Activated naive CD4-positive, alpha-beta T cell treated with anti-CD3 and anti-CD28 coated beads for 36 hours (primary cell): Measurements from ENCODE around the gene FABP1. TPM values are rescaled to one million over a fixed set of nuclear protein-coding genes. Genes with fewer than 3 reads are reported as not detected.

Experiments used
- CTCF ChIA-PET: fragments of 350-600 bp; sonication (Branson Sonifier 250); formaldehyde crosslinking; loops from one replicate; lab custom pipeline; 2021; ENCODE audit warnings: antibody characterized with exemption; lab: Charles Lee
- DNase-seq: peaks from one replicate; pipeline ENCODE4 v3.0.0-alpha.2; 2020
- H3K27ac Mint-ChIP-seq: one replicate; pipeline ENCODE4 v1.8.0; 2021; ENCODE audit warnings: mild to moderate bottlenecking, mixed read lengths
- H3K27me3 Mint-ChIP-seq: one replicate; pipeline ENCODE4 v1.8.0; 2021; ENCODE audit warnings: low read depth, mixed read lengths
- H3K36me3 Mint-ChIP-seq: one replicate; pipeline ENCODE4 v1.8.0; 2021; ENCODE audit warnings: low read depth, mixed read lengths
- H3K4me1 Mint-ChIP-seq: one replicate; pipeline ENCODE4 v1.8.0; 2021; ENCODE audit warnings: low read depth, mixed read lengths
- H3K4me3 Mint-ChIP-seq: one replicate; pipeline ENCODE4 v1.8.0; 2021; ENCODE audit warnings: mild to moderate bottlenecking, moderate library complexity, mixed read lengths
- H3K9me3 Mint-ChIP-seq: one replicate; pipeline ENCODE4 v1.8.0; 2021; ENCODE audit warnings: mixed read lengths
- intact Hi-C: fragments of 100-400 bp; cut with micrococcal nuclease; formaldehyde crosslinking; loops from one replicate; pipeline ENCODE4 v1.15.1; 2023
- total RNA-seq, 2 experiments: library from RNA; stranded (reverse); gene quantifications; one replicate each; pipeline ENCODE4 v1.2.3, GENCODE V29; 2021

FABP1 gene
- total RNA-seq: not detected

DNA sequence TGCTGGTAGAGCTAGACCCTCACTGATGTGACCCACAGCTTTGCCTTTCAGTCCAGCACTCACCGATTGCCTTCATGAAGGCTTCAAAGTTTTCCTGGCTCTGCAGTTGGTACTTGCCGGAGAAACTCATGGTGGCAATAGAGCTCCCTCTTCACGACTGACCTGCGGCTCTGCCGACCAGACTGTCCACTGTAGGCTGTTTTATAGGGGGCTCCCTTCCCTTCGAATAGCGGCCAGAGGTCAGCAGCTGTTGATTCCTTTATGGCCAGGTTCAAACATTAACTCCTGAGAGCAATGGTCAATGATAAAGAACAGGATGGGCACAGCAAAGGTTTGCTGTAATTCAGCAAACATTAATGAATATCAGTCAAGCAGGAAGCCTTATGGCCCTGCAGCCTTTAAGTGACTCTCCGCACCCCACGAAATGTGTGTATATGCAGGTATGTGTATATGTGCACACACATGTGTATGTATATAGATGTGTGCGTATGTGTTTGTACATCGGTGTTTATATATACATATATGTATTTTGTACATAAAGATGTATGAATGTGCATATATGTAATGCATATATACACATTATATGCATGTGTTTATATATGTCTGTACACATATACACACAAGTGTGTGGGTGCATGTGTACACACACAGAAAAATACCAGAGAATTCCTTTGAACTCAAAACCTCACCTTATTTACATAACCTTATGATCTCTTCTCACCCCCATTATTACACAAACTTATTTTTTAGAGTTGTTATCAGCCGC, at the start of gene FABP1:
Gene FABP1, minus strand, starts transcription at position 175 of the 766 bp plus-strand sequence. Its CDS starts 45 bp downstream, at position 130.
- no peaks in the 10 kb centered on the region for H3K9me3 Mint-ChIP-seq
- H3K27ac Mint-ChIP-seq: no peak within 1 kb of the TSS
- intact Hi-C loops: loop anchor here (5.0 kb wide), 1 partner anchor 94 kb away; no protein-coding TSS in a partner anchor
- no peaks in the 10 kb centered on the region for H3K36me3 Mint-ChIP-seq
- H3K4me1 Mint-ChIP-seq: no peaks in the 10 kb centered on the region
- DNase-seq: no peak
- H3K4me3 Mint-ChIP-seq: no peak within 1 kb of the TSS
- CTCF ChIA-PET: no interaction called here
- H3K27me3 Mint-ChIP-seq: no peaks in the 10 kb centered on the region

DNA sequence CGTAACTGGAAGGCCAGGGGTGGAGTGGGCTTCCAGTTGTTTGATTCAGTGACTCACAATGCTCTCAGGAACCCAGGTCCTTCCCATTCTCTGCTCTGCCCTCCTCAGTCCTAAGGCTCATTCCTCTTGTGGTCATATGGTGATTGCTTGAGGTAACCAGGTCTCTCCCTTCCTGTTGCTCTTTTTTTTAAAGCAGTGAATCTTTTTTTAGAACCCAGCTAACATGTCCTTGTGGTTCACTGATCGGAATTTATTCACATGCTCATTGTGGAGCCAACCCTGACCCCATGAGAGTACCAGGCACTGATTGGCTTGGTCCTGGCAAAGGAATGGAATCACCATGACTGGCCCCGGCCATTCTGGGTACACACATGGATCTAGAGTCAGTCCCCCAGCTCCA, 49.7 kb upstream of the FABP1 start:
- H3K27me3 Mint-ChIP-seq: peaks cover 5% of the 10 kb centered on the region

DNA sequence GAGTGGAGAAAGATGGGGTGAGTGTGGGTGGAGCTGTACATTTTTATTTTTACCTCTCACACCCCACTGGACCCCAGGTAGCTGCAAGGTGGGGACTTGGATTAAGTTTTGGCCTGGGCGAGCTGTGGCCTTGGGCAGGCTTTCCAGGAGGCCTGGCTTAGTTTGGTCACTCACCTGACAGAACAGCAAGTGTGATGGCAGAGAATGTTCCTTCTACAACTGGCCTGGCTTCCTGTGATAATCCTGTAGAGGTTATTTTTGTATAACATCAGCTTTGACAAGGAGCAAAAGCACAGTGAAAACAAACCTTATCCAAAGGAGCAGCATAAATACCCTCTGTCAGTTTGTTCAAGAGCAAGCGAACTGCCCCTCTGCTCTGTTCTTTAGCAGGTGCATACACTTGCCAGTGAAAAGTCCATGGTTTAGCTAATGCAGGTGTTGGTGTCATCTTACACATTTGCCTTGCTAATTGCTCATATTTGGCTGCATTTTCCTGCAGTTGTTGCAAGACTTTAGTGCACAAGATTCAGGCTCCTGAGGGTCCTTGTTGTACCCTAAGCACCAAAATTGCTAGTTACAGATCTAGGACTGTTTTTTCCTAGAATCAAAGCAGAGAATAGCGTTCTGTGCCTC, 48.6 kb upstream of the FABP1 start:
- Mint-ChIP-seq H3K9me3 (no peaks in the 10 kb centered on the region), H3K36me3 (no peaks in the 10 kb centered on the region), H3K27ac (no peak overlapping the region), H3K4me1 (peaks cover 2% of the 10 kb centered on the region), H3K27me3 (peaks cover 7% of the 10 kb centered on the region), H3K4me3 (no peak overlapping the region)
- CTCF ChIA-PET: interaction anchor here (2.8 kb wide), 1 partner anchor 116 kb away, joined by 10 read pairs; no protein-coding TSS in a partner anchor
- no peak for DNase-seq
- intact Hi-C loops: no loop called here

More for the DNA sequence above, 49.7 kb upstream of the FABP1 start:
- no peaks in the 10 kb centered on the region for H3K9me3 Mint-ChIP-seq
- H3K27ac Mint-ChIP-seq: no peak overlapping the region
- H3K4me3 Mint-ChIP-seq: no peak overlapping the region
- no peak for DNase-seq
- peaks cover 8% of the 10 kb centered on the region for H3K4me1 Mint-ChIP-seq
- intact Hi-C loops: no loop called here
- no peaks in the 10 kb centered on the region for H3K36me3 Mint-ChIP-seq
- CTCF ChIA-PET: interaction anchor here (1.6 to 2.8 kb wide), 2 partner anchors 15 to 117 kb away, joined by 5 to 10 read pairs; no protein-coding TSS in a partner anchor

DNA sequence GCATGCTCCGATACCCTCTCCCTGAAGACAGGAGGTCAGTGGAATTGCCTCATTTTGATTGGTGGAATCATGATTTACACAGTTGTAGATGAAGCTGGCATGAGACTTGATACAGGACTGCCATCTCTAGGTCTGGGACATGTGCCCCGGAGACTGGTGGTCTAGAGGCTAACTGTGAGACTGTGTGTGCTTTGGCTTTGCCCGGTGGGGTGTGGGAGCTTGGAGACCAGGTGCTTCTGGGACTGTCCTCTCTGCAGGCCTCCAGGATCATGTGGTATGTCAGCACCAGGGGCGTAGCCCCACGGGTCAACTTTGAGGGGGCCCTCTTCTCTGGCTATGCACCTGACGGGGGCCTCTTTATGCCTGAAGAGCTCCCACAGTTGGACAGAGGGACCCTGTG, 45.0 kb upstream of the FABP1 start:
- CTCF ChIA-PET: interaction anchor here (1.9 to 3.4 kb wide), 2 partner anchors 12 to 112 kb away, joined by 8 to 19 read pairs; no protein-coding TSS in a partner anchor
- Mint-ChIP-seq H3K27ac (no peak overlapping the region), H3K36me3 (no peaks in the 10 kb centered on the region), H3K4me3 (no peak overlapping the region), H3K4me1 (peaks cover 2% of the 10 kb centered on the region), H3K27me3 (peaks cover 10% of the 10 kb centered on the region), H3K9me3 (peaks cover 3% of the 10 kb centered on the region)
- intact Hi-C loops: no loop called here
- no peak for DNase-seq

DNA sequence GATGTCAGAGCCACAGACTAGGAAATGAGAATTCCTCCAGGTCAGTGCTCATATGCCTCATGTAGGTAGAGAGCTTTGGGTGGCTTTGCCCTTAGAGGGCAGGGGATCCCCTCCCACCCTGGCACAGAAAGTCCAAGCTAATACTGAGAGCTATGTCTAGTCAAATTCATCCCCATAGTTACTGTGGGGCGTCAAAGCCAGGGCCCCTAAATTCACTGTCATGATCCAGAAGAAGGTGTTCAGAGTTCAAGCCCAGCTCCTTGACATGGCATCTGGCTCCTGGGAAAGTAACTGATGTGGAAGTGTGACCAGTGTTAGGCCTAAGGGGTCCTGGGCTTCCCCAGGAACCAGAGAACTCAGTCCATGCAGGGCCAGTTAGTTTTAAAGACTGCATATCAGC, 44.1 kb upstream of the FABP1 start:
- H3K27me3 Mint-ChIP-seq: peaks cover 8% of the 10 kb centered on the region

DNA sequence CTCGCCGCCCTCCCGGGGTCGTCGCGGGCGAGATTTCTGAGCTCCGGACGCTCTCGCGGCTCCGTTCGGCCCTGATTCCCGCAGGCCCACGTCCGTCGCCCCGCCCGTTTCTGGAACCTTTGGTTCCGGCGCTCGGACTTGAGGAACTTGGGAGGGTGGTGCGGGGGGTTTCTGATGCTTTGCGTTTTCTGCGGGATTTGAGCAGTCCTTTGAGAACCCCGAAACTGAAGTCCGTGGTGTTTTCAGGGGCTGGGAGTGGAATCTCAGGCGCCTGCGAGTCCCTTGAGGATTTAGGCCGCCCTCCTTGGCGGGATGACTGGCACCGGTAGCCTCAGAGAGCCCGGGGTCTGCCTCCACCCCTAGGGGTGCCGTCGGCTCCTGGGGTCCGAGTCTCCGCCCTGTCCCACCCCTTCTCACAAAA, 42.6 kb upstream of the FABP1 start:
- peak overlapping the region; percentile 56 for H3K4me3 Mint-ChIP-seq
- H3K4me1 Mint-ChIP-seq: peaks cover 2% of the 10 kb centered on the region
- H3K27ac Mint-ChIP-seq: no peak overlapping the region
- no peak for DNase-seq
- intact Hi-C loops: no loop called here
- H3K27me3 Mint-ChIP-seq: peaks cover 8% of the 10 kb centered on the region
- H3K9me3 Mint-ChIP-seq: peaks cover 3% of the 10 kb centered on the region
- CTCF ChIA-PET: interaction anchor here (2.0 kb wide), 1 partner anchor 110 kb away, joined by 11 read pairs; no protein-coding TSS in a partner anchor
- no peaks in the 10 kb centered on the region for H3K36me3 Mint-ChIP-seq

More for the DNA sequence above, 44.1 kb upstream of the FABP1 start:
- Mint-ChIP-seq H3K9me3 (peaks cover 3% of the 10 kb centered on the region), H3K4me1 (peaks cover 2% of the 10 kb centered on the region), H3K36me3 (no peaks in the 10 kb centered on the region), H3K27ac (no peak overlapping the region), H3K4me3 (no peak overlapping the region)
- intact Hi-C loops: no loop called here
- DNase-seq: no peak
- CTCF ChIA-PET: interaction anchor here (0.5 to 3.4 kb wide), 3 partner anchors 11 to 111 kb away, joined by 4 to 19 read pairs (median 8); no protein-coding TSS in a partner anchor

DNA sequence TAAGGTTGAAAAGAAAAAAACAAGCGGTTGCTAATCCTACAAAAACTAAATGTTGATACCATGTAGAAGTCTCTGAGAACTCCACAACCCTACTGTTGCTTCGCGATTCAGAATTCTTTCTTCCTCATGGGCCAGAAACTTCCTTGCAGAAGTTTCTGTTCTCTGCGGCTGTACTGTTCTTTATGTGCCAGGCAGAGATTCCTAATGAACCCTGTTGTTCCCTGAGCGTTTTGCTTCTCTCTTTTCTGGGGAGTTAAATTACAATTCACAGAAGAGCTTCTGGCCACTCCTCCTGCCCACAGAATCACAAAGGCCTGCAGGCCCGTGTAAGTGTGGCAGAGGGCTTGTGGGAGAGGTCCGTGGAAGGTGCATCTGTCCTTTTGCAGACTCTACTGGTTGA, 40.5 kb upstream of the FABP1 start:
- Mint-ChIP-seq H3K4me3 (no peak overlapping the region), H3K36me3 (no peaks in the 10 kb centered on the region), H3K9me3 (peaks cover 3% of the 10 kb centered on the region), H3K27ac (no peak overlapping the region), H3K27me3 (peaks cover 5% of the 10 kb centered on the region), H3K4me1 (peaks cover 2% of the 10 kb centered on the region)
- intact Hi-C loops: no loop called here
- DNase-seq: no peak
- CTCF ChIA-PET: interaction anchor here (1.4 to 2.0 kb wide), 2 partner anchors 108 to 109 kb away, joined by 4 to 11 read pairs; no protein-coding TSS in a partner anchor

DNA sequence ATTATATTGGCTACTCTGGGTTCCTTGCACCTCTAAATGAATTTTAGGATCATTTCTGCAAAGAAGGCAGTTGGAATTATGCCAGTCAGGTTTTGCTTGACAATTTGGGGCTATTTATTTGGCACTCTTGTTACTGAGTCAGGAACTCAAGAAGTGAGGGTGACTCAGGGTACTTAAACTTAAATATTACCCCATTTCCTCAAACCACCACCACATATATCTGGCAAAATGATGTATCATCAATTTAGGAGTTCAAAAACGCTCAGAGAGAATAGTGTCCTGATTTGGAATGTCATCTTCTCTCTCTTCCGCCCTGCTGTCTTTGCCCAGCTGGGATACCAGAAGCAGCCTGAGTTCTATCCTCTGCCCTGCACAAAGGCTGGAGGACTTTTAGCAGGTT, 39.9 kb upstream of the FABP1 start:
- H3K36me3 Mint-ChIP-seq: no peaks in the 10 kb centered on the region
- H3K27me3 Mint-ChIP-seq: peaks cover 5% of the 10 kb centered on the region
- intact Hi-C loops: no loop called here
- peaks cover 2% of the 10 kb centered on the region for H3K4me1 Mint-ChIP-seq
- H3K4me3 Mint-ChIP-seq: no peak overlapping the region
- CTCF ChIA-PET: interaction anchor here (1.4 kb wide), 1 partner anchor 108 kb away, joined by 4 read pairs; no protein-coding TSS in a partner anchor
- H3K27ac Mint-ChIP-seq: no peak overlapping the region
- H3K9me3 Mint-ChIP-seq: peaks cover 3% of the 10 kb centered on the region
- no peak for DNase-seq

DNA sequence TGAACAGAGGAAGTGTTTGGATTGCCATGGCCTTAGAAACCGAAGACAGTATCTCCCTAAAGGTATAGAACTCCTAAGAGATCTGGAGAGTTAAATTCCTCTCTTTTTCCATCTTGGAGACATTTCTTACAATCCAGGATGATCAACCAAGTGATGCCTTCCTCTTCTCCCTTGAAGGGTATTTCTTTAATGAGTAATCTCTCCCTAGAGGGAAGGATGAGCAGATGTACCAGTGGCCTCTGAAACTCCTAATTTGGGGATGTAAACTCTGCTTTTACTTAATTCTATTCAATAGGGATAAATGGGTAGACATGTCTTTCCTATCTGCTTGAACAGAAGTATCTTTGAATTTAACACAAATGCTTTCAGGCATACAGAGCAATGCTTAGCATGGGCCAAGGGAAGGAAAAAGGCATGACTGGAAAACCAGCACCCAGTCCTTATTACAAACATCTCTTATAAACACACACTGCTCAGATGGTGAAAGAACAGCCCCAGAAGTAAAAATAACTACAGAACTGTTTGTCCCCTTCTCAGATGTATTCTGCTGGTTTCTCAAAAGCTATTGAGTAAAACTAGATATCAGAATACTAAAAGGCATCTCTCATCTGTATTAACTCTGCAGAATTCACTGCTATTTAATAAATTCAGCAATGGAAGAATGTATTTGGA, 37.6 kb upstream of the FABP1 start:
- no peak for DNase-seq
- intact Hi-C loops: no loop called here
- CTCF ChIA-PET: interaction anchor here (0.6 to 8.9 kb wide), 2 partner anchors 106 to 111 kb away, joined by 3 to 174 read pairs; no protein-coding TSS in a partner anchor

DNA sequence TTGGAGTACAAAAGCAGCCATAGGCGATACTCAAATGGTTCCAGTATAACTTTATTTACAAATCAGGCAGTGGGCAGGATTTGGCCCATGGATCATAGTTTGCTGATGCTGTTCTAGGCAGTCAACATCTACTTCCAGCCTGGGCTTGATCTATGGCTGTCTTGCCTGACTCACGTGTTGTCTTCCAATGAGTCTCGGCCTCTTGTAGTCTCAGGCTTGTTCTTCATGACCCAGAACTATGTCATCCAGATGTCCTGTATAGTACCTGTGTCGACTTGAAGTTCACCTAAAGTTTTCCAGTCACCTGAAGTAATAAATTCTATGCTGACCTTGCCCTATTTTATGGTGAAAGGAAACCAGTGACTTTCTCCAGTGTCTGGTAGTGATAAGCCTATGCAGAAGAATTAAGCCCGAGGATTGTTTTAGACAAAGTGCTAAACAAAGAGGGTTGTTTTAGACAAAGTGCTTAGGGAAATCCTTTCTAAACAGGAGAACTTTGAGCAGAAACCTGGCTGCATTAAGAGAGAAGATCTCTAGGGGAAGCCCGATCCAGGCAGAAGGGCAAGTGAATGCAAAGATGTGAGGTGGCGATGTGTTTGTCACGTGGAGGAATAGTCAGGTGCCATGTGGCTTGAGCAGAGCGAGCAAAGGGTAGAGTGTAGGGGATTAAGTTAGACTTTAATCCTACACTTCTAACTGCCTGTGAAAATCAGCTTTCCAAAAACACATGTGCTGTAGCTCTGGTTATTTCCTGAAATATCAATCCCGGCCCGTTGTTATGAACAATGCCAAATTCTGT, 33.8 kb upstream of the FABP1 start:
- H3K9me3 Mint-ChIP-seq: no peaks in the 10 kb centered on the region
- no peak for DNase-seq
- CTCF ChIA-PET: interaction anchor here (1.2 to 8.9 kb wide), 4 partner anchors 11 to 102 kb away, joined by 3 to 174 read pairs (median 12); no protein-coding TSS in a partner anchor
- H3K27ac Mint-ChIP-seq: no peak overlapping the region
- no peaks in the 10 kb centered on the region for H3K4me1 Mint-ChIP-seq
- H3K4me3 Mint-ChIP-seq: no peak overlapping the region
- no peaks in the 10 kb centered on the region for H3K36me3 Mint-ChIP-seq
- no peaks in the 10 kb centered on the region for H3K27me3 Mint-ChIP-seq
- intact Hi-C loops: loop anchor here (2.0 kb wide), 1 partner anchor 159 kb away; no protein-coding TSS in a partner anchor

More for the DNA sequence above, 37.6 kb upstream of the FABP1 start:
- H3K27me3 Mint-ChIP-seq: no peaks in the 10 kb centered on the region
- H3K27ac Mint-ChIP-seq: no peak overlapping the region
- H3K4me1 Mint-ChIP-seq: no peaks in the 10 kb centered on the region
- peaks cover 3% of the 10 kb centered on the region for H3K9me3 Mint-ChIP-seq
- no peaks in the 10 kb centered on the region for H3K36me3 Mint-ChIP-seq
- no peak overlapping the region for H3K4me3 Mint-ChIP-seq

DNA sequence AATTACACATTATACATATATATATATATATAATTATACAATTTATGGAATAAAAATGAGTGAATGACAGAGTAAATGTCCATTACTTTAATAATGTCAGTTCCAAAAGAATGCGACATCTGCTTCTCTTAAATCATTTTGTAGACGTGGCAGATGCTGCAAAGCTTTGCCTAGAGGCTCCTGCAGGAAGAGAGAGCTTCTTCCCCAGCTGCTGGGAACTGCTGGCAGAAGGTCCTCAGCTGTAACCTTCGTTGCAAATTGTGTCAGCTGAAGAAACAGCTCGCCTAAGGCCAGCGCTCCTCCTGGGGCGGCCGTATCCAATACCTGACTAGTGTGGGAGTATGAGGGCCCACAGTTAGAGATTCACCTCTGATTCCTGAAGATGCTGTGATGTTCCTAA, 32.7 kb upstream of the FABP1 start:
- CTCF ChIA-PET: interaction anchor here (0.6 to 8.9 kb wide), 9 partner anchors 9 to 159 kb away, joined by 3 to 174 read pairs (median 5); no protein-coding TSS in a partner anchor
- H3K27me3 Mint-ChIP-seq: no peaks in the 10 kb centered on the region
- DNase-seq: no peak
- H3K4me1 Mint-ChIP-seq: no peaks in the 10 kb centered on the region
- intact Hi-C loops: loop anchor here (1.0 to 2.0 kb wide), 4 partner anchors 22 to 158 kb away; no protein-coding TSS in a partner anchor
- H3K36me3 Mint-ChIP-seq: no peaks in the 10 kb centered on the region
- no peak overlapping the region for H3K27ac Mint-ChIP-seq
- H3K4me3 Mint-ChIP-seq: no peak overlapping the region
- H3K9me3 Mint-ChIP-seq: no peaks in the 10 kb centered on the region
